Measurements from ENCODE around the gene ST14. TPM values are rescaled to one million over a fixed set of nuclear protein-coding genes. Genes with fewer than 3 reads are reported as not detected.

ST14 gene
- total RNA-seq, 1 donor from 2014 or later, result 43.2 TPM

GRCh38 chr11:130202009-130202817 lies 42.6 kb downstream of the ST14 start:
- TF ChIP-seq POLR2AphosphoS5 (IDR thresholded peaks at IDR 0.05; ENCODE audit: insufficient read depth in 1 of 2, low read depth in 1 of 2), result no peak
- TF ChIP-seq POLR2A (IDR thresholded peaks at IDR 0.05), result no peak
- H3K4me1 ChIP-seq, result no peaks in the 10 kb centered on the region
- intact Hi-C loops (cut with DNase I), result no loop called here
- no peaks in the 10 kb centered on the region for H3K36me3 ChIP-seq
- H3K9me3 ChIP-seq, result no peaks in the 10 kb centered on the region
- no peak overlapping the region for H3K27ac ChIP-seq
- no peak for DNase-seq (ENCODE audit: extremely low spot score in 2 of 2)
- H3K4me3 ChIP-seq, result no peak overlapping the region
- no peaks in the 10 kb centered on the region for H3K27me3 ChIP-seq

- Histone ChIP-seq H3K9me3 (no peaks in the 10 kb centered on the region), H3K27me3 (no peaks in the 10 kb centered on the region), H3K27ac (no peak overlapping the region), H3K4me3 (no peak overlapping the region), H3K4me1 (no peaks in the 10 kb centered on the region), H3K36me3 (no peaks in the 10 kb centered on the region)
- TF ChIP-seq CTCF (IDR thresholded peaks at IDR 0.05) (no peak), POLR2AphosphoS5 (IDR thresholded peaks at IDR 0.05; ENCODE audit: insufficient read depth in 1 of 2, low read depth in 1 of 2) (no peak), POLR2A (IDR thresholded peaks at IDR 0.05) (no peak)
- no peak for DNase-seq (ENCODE audit: extremely low spot score in 2 of 2)
- intact Hi-C loops (cut with DNase I), result no loop called here
Measured at GRCh38 chr11:130202818-130203689, 43.5 kb downstream of the ST14 start.

DNA sequence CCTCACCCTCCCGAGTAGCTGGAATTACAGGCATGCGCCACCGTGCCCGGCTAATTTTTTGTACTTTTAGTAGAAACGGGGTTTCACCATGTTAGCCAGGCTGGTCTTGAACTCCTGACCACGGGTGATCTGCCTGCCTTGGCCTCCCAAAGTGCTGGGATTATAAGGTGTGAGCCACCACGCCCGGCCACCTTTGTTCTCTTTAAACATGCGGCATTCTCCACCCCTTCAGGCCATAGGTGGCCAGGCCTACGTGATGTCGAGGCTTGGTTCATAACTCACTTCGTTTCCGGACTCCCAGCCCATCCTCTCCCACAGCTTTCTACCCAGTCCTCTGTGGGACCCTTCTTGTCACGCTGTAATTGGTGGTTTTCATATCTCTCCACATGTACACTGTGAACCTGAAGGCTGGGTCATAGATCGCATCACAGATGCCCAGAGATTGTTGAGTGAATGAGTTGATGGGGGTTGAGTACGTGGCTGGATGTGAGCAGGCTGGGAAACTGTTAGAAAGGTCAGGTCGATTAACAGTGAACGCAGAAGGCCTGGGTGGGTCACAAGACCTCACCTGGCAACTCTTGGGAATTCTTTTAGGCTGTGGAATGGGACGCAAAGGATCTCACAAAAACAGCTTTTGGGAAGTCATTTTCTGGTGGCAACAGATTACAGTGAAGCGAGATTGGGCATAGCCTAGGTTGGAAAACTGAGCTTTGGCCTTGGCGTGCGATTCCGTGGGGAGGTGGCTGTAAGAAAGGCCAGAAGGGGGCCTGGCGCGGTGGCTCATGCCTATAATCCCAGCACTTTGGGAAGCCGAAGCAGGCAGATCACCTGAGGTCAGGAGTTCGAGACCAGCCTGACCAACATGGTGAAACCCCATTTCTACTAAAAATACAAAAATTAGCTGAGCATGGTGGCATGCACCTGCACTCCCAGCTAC lies 44.5 kb downstream of the ST14 start:
- no peak overlapping the region for H3K4me3 ChIP-seq
- H3K27me3 ChIP-seq, result no peaks in the 10 kb centered on the region
- no peak for TF ChIP-seq CTCF (IDR thresholded peaks at IDR 0.05)
- H3K4me1 ChIP-seq, result no peaks in the 10 kb centered on the region
- intact Hi-C loops (cut with DNase I), result no loop called here
- no peaks in the 10 kb centered on the region for H3K9me3 ChIP-seq
- H3K27ac ChIP-seq, result no peak overlapping the region
- H3K36me3 ChIP-seq, result no peaks in the 10 kb centered on the region
- no peak for DNase-seq (ENCODE audit: extremely low spot score in 2 of 2)

GRCh38 chr11:130204703-130205095 lies 45.1 kb downstream of the ST14 start:
- H3K27me3 ChIP-seq, result no peaks in the 10 kb centered on the region
- H3K9me3 ChIP-seq, result no peaks in the 10 kb centered on the region
- no peaks in the 10 kb centered on the region for H3K4me1 ChIP-seq
- intact Hi-C loops (cut with DNase I), result no loop called here
- H3K36me3 ChIP-seq, result no peaks in the 10 kb centered on the region
- H3K27ac ChIP-seq, result no peak overlapping the region
- no peak overlapping the region for H3K4me3 ChIP-seq
- no peak for DNase-seq (ENCODE audit: extremely low spot score in 2 of 2)
- TF ChIP-seq CTCF (IDR thresholded peaks at IDR 0.05) (no peak), POLR2A (IDR thresholded peaks at IDR 0.05) (no peak), POLR2AphosphoS5 (IDR thresholded peaks at IDR 0.05; ENCODE audit: insufficient read depth in 1 of 2, low read depth in 1 of 2) (no peak)

DNA sequence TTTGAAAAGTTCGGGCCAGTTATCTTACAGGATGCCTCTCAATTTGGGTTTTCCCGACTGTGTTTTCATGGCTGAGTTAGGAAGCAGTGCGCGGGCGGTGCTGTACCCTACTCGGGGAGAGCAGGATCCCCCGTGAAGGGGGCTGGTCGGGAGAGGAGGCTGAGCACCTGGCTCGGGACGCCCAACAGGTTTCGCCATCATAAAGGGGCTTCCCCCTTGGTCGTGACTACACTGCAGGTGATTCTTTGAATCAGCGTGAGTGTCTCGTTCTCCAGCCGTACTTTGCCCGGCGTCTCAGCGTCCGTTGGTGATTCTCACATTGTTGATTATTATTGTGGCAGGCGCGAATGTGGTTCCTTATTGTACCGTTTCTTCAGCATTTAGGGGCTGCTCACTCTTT lies 46.6 kb downstream of the ST14 start:
- no peak for DNase-seq (ENCODE audit: extremely low spot score in 2 of 2)
- intact Hi-C loops (cut with DNase I), result no loop called here
- H3K4me1 ChIP-seq, result no peaks in the 10 kb centered on the region
- H3K27me3 ChIP-seq, result no peaks in the 10 kb centered on the region
- no peak overlapping the region for H3K27ac ChIP-seq
- H3K9me3 ChIP-seq, result no peaks in the 10 kb centered on the region
- TF ChIP-seq POLR2A (IDR thresholded peaks at IDR 0.05), result no peak
- TF ChIP-seq POLR2AphosphoS5 (IDR thresholded peaks at IDR 0.05; ENCODE audit: insufficient read depth in 1 of 2, low read depth in 1 of 2), result no peak
- TF ChIP-seq CTCF (IDR thresholded peaks at IDR 0.05), result no peak
- H3K4me3 ChIP-seq, result no peak overlapping the region
- H3K36me3 ChIP-seq, result no peaks in the 10 kb centered on the region

All from vagina (tissue), 2 donors.